Mucosa of stomach (tissue), 1 donor: ENCODE data around the gene LTV1.
"Not testable (repeated sequence)": the region's sequence is repeated elsewhere in the genome, so short reads cannot be mapped to it uniquely, and the experiment has no call there.

Source experiments
- H3K27me3 ChIP-seq: one replicate; pipeline ENCODE4 v1.7.0; 2013; ENCODE audit warnings: mild to moderate bottlenecking, low read length; ENCODE audit not compliant: control insufficient read depth, insufficient read depth
- H3K36me3 ChIP-seq: one replicate; pipeline ENCODE4 v1.7.0; 2013; ENCODE audit warnings: low read length; ENCODE audit not compliant: control insufficient read depth, insufficient read depth
- H3K4me1 ChIP-seq: one replicate; pipeline ENCODE4 v1.7.0; 2013; ENCODE audit warnings: mild to moderate bottlenecking, low read length; ENCODE audit not compliant: control insufficient read depth, insufficient read depth
- H3K4me3 ChIP-seq: one replicate; pipeline ENCODE4 v1.7.0; 2013; ENCODE audit warnings: low read length
- H3K9ac ChIP-seq: one replicate; pipeline ENCODE4 v1.7.0; 2013; ENCODE audit warnings: mild to moderate bottlenecking, low read length, moderate library complexity
- H3K9me3 ChIP-seq: one replicate; pipeline ENCODE4 v1.7.0; 2013; ENCODE audit warnings: mild to moderate bottlenecking, low read length, moderate library complexity; ENCODE audit not compliant: control insufficient read depth
- donor health status: Pancreatic carcinoma.

LTV1 gene

GRCh38 chr6:143842902-143843676 is at the start of gene LTV1:
Gene LTV1, plus strand, starts transcription at chr6:143843338. Its CDS starts 140 bp downstream, at chr6:143843478.
- H3K4me1 ChIP-seq = peaks cover 17% of the 10 kb centered on the region
- H3K9me3 ChIP-seq = no peaks in the 10 kb centered on the region
- H3K27me3 ChIP-seq = no peaks in the 10 kb centered on the region
- H3K4me3 ChIP-seq = peak within 1 kb of the TSS; percentile 92
- H3K36me3 ChIP-seq = no peaks in the 10 kb centered on the region
- peak within 1 kb of the TSS; percentile 99 for H3K9ac ChIP-seq

GRCh38 chr6:143796551-143796950 is 46.6 kb upstream of the LTV1 start:
- H3K36me3 ChIP-seq, H3K27me3 ChIP-seq, H3K9ac ChIP-seq, H3K4me3 ChIP-seq, H3K9me3 ChIP-seq, H3K4me1 ChIP-seq: not testable (repeated sequence)

GRCh38 chr6:143798487-143798886 is 44.7 kb upstream of the LTV1 start:
- H3K4me1 ChIP-seq, H3K9ac ChIP-seq, H3K36me3 ChIP-seq, H3K4me3 ChIP-seq, H3K27me3 ChIP-seq, H3K9me3 ChIP-seq: not testable (repeated sequence)

- Histone ChIP-seq H3K4me1 (no peaks in the 10 kb centered on the region), H3K4me3 (no peak overlapping the region), H3K27me3 (no peaks in the 10 kb centered on the region), H3K36me3 (peaks cover 5% of the 10 kb centered on the region), H3K9me3 (no peaks in the 10 kb centered on the region), H3K9ac (no peak overlapping the region)
Observed at GRCh38 chr6:143802833-143803565, 40.1 kb upstream of the LTV1 start.

- Histone ChIP-seq H3K9ac (no peak overlapping the region), H3K4me1 (no peaks in the 10 kb centered on the region), H3K4me3 (no peak overlapping the region)
Observed at GRCh38 chr6:143803769-143804568, 39.2 kb upstream of the LTV1 start.

GRCh38 chr6:143804835-143805239 is 38.3 kb upstream of the LTV1 start:
- Histone ChIP-seq H3K4me1 (no peaks in the 10 kb centered on the region), H3K9me3 (no peaks in the 10 kb centered on the region), H3K36me3 (peaks cover 9% of the 10 kb centered on the region), H3K4me3 (no peak overlapping the region), H3K9ac (no peak overlapping the region), H3K27me3 (no peaks in the 10 kb centered on the region)

More at GRCh38 chr6:143803769-143804568, 39.2 kb upstream of the LTV1 start:
- Histone ChIP-seq H3K27me3 (no peaks in the 10 kb centered on the region), H3K9me3 (no peaks in the 10 kb centered on the region), H3K36me3 (peaks cover 9% of the 10 kb centered on the region)

GRCh38 chr6:143806282-143807102 is 36.6 kb upstream of the LTV1 start:
- H3K36me3 ChIP-seq = peaks cover 9% of the 10 kb centered on the region
- no peak overlapping the region for H3K9ac ChIP-seq
- H3K4me1 ChIP-seq = no peaks in the 10 kb centered on the region
- H3K9me3 ChIP-seq = no peaks in the 10 kb centered on the region
- H3K27me3 ChIP-seq = no peaks in the 10 kb centered on the region
- H3K4me3 ChIP-seq = no peak overlapping the region

- Histone ChIP-seq H3K27me3 (no peaks in the 10 kb centered on the region), H3K36me3 (peaks cover 9% of the 10 kb centered on the region), H3K4me1 (no peaks in the 10 kb centered on the region), H3K9ac (no peak overlapping the region), H3K4me3 (no peak overlapping the region), H3K9me3 (no peaks in the 10 kb centered on the region)
Observed at GRCh38 chr6:143807103-143807772, 35.9 kb upstream of the LTV1 start.

GRCh38 chr6:143810745-143811144 is 32.4 kb upstream of the LTV1 start:
- Histone ChIP-seq H3K4me1 (no peaks in the 10 kb centered on the region), H3K4me3 (no peak overlapping the region), H3K9me3 (no peaks in the 10 kb centered on the region), H3K9ac (no peak overlapping the region), H3K27me3 (no peaks in the 10 kb centered on the region), H3K36me3 (peaks cover 9% of the 10 kb centered on the region)

- Histone ChIP-seq H3K4me1 (no peaks in the 10 kb centered on the region), H3K9me3 (no peaks in the 10 kb centered on the region), H3K9ac (no peak overlapping the region), H3K4me3 (no peak overlapping the region), H3K27me3 (no peaks in the 10 kb centered on the region), H3K36me3 (peaks cover 9% of the 10 kb centered on the region)
Observed at GRCh38 chr6:143811501-143812157, 31.5 kb upstream of the LTV1 start.

- Histone ChIP-seq H3K36me3 (no peaks in the 10 kb centered on the region), H3K9ac (no peak overlapping the region), H3K4me1 (no peaks in the 10 kb centered on the region)
Observed at GRCh38 chr6:143817621-143818020, 25.5 kb upstream of the LTV1 start.

More at GRCh38 chr6:143817621-143818020, 25.5 kb upstream of the LTV1 start:
- no peak overlapping the region for H3K4me3 ChIP-seq
- no peaks in the 10 kb centered on the region for H3K27me3 ChIP-seq
- no peaks in the 10 kb centered on the region for H3K9me3 ChIP-seq
